HG02870 (cell line): Measurements from ENCODE around the gene WDR86.

Source experiments
- ATAC-seq: cut with Tn5 transposase; IDR thresholded peaks from one replicate; pipeline ENCODE4 v1.9.1; 2021; ENCODE audit warnings: mild to moderate bottlenecking, moderate library complexity; ENCODE audit not compliant: unreplicated experiment

The WDR86 gene

DNA sequence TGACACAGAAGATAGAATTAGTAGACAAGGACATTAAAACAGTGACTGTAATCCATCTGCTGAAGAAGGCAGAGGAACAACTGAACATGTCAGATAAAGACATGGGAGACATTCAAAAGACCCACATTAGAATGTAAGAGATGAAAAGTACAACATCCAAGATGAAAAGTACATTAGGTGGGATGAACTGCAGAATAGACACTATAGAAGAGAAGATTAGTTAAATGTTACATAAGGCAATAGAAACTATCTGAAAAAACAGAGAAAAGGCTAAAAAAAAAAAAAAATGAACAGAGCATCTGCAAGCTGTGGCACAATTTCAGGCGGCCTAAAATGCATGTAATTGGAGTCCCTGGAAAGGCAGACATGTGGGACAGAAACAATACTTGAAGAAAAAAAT is 46.7 kb downstream of the WDR86 start:
- ATAC-seq, result no peak

GRCh38 chr7:151361193-151361959 is 48.5 kb downstream of the WDR86 start:
- no peak for ATAC-seq

- ATAC-seq, result no peak
These were observed 57.3 kb downstream of the WDR86 start for GRCh38 chr7:151352512-151352911.

- no peak for ATAC-seq
These were observed 57.9 kb downstream of the WDR86 start for GRCh38 chr7:151351967-151352366.

GRCh38 chr7:151351027-151351426 is 58.8 kb downstream of the WDR86 start:
- no peak for ATAC-seq

GRCh38 chr7:151349507-151349853 is 60.4 kb downstream of the WDR86 start:
- ATAC-seq, result peak; percentile 27

DNA sequence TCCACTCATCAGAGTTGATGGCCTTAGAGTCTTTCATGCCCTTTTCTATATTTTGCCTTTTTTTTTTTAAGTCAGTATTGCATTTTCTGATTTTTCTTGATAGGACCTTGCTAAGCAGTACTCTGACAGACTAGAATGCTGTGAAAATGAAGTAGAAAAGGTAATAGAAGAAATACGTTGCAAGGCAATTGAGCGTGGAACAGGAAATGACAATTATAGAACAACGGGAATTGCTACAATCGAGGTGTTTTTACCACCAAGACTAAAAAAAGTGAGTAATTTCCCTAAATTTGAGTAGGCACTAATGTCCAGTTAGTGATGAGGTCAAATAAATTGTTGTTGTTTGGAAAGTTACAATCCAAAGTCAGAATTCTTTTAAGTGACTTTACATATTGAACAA is 60.9 kb downstream of the WDR86 start:
- ATAC-seq, result no peak

DNA sequence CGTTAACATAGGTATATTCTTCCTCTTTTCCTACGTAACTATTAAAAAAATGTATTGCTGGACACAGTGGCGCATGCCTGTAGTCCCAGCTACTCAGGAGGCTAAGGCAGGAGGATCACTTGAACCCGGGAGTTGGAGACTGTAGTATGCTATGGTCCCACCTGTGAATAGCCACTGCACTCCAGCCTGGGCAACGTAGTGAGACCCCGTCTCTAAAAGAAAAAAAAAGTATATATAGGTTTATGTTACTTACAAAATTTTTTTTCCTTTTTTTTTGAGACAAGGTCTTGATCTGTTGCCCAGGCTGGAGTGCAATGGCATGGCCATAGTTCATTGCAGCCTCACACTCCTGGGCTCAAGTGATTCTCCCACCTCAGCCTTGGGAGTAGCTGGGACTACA is 62.6 kb downstream of the WDR86 start:
- no peak for ATAC-seq

DNA sequence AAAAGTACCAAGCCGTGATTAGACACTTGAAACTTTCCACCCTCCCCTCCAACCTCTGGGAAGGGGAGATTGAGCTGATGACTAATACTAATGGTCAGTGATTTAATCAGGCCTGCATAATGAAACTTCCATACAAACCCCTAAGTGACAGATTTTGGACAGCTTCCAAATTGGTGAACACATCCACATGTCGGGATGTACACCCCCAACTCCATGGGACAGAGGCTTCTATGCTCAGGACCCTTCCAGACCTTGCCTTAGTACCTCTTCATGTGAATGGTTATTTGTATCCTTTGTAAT is 63.4 kb downstream of the WDR86 start:
- ATAC-seq, result no peak

DNA sequence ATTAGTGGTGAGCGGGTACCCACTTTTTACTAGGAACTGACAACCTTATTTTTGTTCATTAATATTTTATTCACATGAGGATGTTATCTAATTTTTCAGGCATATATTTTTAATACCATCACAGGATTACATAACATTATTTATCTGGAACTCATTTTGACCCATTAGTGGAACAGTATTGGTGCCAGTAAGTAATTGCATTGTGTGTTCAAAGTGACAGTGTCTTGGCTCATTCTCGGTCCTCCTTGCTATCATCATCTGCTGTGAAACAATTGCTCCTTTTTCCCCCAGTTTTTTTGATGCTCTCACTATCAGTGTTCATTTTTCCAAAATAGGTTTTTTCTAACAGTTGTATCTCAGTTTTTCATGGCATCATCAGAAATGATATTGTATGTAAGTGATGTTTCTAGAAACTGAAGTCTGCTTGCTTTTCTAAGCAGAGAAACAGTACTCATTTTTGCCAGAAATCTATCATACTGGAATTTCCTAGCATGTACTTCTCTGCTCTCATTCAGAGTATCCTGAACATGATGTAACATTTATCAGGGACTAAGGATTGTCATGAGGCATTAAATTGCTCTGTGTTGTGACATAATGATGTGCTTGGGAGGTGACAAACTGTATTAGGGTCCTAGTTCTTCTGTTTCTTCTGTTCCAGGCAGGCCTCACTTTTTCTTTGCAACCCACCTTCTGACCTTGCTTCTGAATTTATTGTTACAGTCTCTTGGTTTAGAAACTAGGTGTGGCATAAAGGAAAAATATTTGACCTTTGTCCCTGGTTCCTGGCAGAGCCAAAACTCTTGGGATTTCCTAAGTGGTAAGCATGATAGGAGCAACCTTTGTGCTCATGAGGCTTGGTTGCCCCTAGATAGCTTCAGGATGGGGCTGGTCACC is 64.0 kb downstream of the WDR86 start:
- no peak for ATAC-seq

DNA sequence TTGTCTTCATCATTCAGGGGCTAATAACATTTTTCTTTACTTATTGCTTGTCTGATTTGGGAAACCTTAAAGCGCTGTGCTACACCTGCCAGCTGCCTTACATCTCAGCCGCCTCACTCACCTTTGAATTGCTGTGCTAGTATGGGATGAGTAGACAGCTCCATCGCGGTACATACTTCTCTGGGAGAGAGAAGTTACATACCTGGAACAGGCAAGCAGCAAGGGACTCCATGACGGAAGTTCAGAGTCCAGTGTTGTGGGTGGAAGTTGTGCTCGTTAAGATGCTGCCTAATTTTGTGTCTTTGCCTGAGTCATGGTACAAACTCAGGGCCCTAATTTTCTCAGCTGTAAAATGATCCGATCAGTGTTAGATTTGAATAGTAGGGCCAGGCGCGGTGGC is 66.3 kb downstream of the WDR86 start:
- no peak for ATAC-seq

DNA sequence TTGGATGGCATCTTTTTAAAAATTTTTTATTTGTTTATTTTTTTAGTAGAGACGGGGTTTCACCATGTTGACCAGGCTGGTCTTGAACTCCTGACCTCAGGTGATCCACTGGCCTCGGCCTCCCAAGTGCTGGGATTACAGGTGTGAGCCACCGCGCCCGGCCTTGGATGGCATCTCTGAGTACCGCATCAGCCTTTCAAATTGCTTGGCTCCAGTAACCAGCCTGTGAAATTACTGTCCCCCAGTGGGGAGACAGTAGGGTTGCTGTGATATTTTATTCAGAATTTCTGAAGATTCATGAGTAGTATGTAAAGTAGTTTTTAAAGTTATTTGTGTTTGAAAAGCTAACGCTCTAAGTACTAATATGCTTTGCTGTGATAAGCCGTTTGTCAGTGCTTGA is 67.0 kb downstream of the WDR86 start:
- ATAC-seq, result no peak

- ATAC-seq, result peak; percentile 49
These were observed 67.7 kb downstream of the WDR86 start for GRCh38 chr7:151342102-151342646.

- ATAC-seq, result peak; percentile 43
These were observed 68.3 kb downstream of the WDR86 start, which contains the start of gene NUB1 for GRCh38 chr7:151341357-151342101. Gene NUB1 (plus strand): TSS chr7:151341812. CDS start chr7:151345350, 3,538 bp downstream.

GRCh38 chr7:151340794-151341356 is 69.0 kb downstream of the WDR86 start:
- ATAC-seq, result no peak

DNA sequence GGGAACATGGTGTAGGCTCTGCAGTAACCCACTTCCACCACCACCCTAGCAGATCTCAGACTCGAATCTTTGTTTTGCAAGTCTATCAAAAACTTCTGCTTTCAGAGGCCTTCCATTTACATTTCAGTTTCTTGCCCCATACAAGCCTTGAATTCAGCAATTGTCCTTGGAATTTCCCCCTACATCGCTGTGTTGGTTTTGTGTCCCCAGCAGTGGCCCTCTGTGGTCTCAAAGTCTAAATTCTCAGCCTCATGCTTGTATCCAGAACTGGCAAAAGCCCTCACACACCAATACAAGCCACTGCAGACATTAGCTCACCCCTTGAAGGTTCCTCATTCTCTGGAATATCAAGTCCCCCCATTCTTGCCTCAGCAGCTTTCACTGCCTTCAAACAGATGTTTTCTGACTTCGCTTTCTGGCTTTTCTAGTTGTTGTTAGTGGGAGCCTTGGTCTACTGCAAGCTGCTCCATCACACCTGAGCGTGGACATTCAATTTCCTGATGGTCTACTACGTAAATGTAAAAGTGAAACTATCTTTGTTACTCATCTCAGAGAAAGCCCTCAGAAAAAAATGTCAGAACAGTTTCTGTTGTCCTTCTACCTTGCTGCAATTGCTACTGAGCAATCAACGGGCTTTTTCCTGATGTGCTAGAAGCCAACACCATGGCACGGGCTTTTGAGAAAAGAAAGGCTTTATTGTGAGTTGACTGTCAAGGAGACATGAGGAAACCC is 70.0 kb downstream of the WDR86 start:
- ATAC-seq, result peak; percentile 37

DNA sequence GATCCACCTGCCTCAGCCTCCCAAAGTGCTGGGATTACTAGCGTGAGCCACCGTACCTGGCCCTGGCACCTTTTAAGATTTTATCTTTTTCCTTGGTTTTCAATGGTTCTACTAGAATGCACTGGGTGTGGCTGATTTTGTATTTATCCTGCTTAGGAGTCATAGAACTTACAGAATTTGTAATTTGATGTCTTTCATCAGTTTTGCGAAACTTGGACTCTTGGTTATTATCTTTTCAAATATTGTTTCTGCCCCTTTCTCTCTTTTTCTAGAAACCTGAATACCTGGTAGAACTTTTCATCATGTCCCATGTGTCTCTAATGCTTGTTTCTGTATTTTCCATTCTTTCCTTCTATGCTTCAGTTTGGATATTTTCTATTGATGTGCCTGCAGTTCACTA is 71.0 kb downstream of the WDR86 start:
- ATAC-seq, result no peak

GRCh38 chr7:151337346-151337745 is 72.5 kb downstream of the WDR86 start:
- ATAC-seq, result no peak

DNA sequence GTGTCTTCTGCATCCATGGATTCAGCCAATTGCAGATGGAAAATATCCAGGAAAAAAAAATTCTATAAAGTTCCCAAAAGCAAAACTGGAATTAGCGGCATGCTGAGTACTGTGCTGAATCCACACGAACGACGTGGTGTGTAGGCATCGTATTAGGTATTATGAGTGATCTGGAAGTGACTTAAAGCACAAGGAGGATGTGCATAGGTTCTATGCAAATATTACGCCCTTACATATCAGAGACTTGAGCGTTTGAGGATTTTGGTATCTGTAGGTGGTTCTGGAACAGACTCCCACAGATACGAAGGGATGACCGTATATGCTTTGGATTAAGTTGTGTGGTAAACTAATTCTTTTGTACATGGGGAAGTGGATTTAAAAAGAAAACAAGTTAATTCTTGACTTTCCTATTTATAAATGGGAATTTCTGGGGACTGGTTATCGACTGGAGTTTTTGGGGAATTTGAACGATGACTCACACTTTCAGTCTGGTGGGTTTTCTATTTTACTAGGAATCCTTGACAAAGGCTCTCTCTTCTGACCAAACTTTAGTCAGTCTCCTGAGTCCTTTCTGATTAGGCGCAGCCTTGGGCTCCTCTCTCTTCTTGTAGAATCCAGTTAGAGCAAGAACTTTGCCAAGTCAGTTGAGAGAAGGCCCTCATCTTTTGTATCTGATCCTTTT is 73.7 kb downstream of the WDR86 start:
- no peak for ATAC-seq

DNA sequence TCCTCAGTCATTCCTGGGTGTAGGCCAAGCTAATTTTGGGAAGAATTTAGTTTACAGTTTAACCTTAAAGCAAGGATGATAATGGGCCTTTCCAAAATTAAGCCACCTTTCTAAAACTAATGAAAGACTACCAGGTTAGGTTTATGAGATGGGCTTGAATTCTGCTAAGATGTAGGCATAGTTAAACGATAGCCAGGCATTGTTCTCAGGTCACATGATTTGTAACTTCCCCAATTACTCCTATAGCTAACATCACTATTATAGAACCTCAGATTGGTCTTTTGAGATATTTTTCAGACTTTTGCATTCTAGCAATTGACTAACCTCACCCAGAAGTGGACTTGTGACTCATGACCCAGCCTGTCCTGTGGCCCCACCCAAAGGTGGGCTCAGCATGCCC is 75.2 kb downstream of the WDR86 start:
- no peak for ATAC-seq
